Measurements from ENCODE around the gene NET1.

NET1 gene

GRCh38 chr10:5441106-5441505 is 28.7 kb downstream of the NET1 start:
- no peak for DNase-seq (ENCODE audit: low read depth)
- H3K4me3 ChIP-seq (ENCODE audit: control insufficient read depth, low read depth, low read length), result no peak overlapping the region
- no peak for TF ChIP-seq CTCF (IDR thresholded peaks at IDR 0.05; ENCODE audit: control insufficient read depth, insufficient read depth, low read depth, low read length, missing control alignments)

- no peak overlapping the region for H3K4me3 ChIP-seq (ENCODE audit: control insufficient read depth, low read depth, low read length)
- no peak for DNase-seq (ENCODE audit: low read depth)
- TF ChIP-seq CTCF (IDR thresholded peaks at IDR 0.05; ENCODE audit: control insufficient read depth, insufficient read depth, low read depth, low read length, missing control alignments), result peak; percentile 60
Measured at GRCh38 chr10:5442065-5442989, 30.0 kb downstream of the NET1 start.

- no peak for TF ChIP-seq CTCF (IDR thresholded peaks at IDR 0.05; ENCODE audit: control insufficient read depth, insufficient read depth, low read depth, low read length, missing control alignments)
- no peak for DNase-seq (ENCODE audit: low read depth)
- H3K4me3 ChIP-seq (ENCODE audit: control insufficient read depth, low read depth, low read length), result no peak overlapping the region
Measured at GRCh38 chr10:5442990-5443370, 30.6 kb downstream of the NET1 start.

GRCh38 chr10:5443429-5443828 is 31.1 kb downstream of the NET1 start:
- TF ChIP-seq CTCF (IDR thresholded peaks at IDR 0.05; ENCODE audit: control insufficient read depth, insufficient read depth, low read depth, low read length, missing control alignments), result no peak
- no peak overlapping the region for H3K4me3 ChIP-seq (ENCODE audit: control insufficient read depth, low read depth, low read length)
- no peak for DNase-seq (ENCODE audit: low read depth)

GRCh38 chr10:5445006-5445405 is 32.6 kb downstream of the NET1 start:
- H3K4me3 ChIP-seq (ENCODE audit: control insufficient read depth, low read depth, low read length), result no peak overlapping the region
- TF ChIP-seq CTCF (IDR thresholded peaks at IDR 0.05; ENCODE audit: control insufficient read depth, insufficient read depth, low read depth, low read length, missing control alignments), result no peak
- no peak for DNase-seq (ENCODE audit: low read depth)

GRCh38 chr10:5446390-5446926 is 34.1 kb downstream of the NET1 start:
- peak; percentile 55 for DNase-seq (ENCODE audit: low read depth)
- TF ChIP-seq CTCF (IDR thresholded peaks at IDR 0.05; ENCODE audit: control insufficient read depth, insufficient read depth, low read depth, low read length, missing control alignments), result no peak
- H3K4me3 ChIP-seq (ENCODE audit: control insufficient read depth, low read depth, low read length), result peak overlapping the region; percentile 66
